Colonic mucosa (tissue), 4 donors: Measurements from ENCODE around the gene NMU. TPM values are rescaled to one million over a fixed set of nuclear protein-coding genes. Genes with fewer than 3 reads are reported as not detected.
"Not testable (repeated sequence)": the region's sequence is repeated elsewhere in the genome, so short reads cannot be mapped to it uniquely, and the experiment has no call there.

Experiments
- DNase-seq: peaks from one replicate; pipeline ENCODE4 v3.0.0-alpha.2; 2020
- H3K27ac ChIP-seq: fragments of 200-600 bp; one replicate; pipeline ENCODE4 v1.8.0; 2021
- H3K27me3 ChIP-seq: fragments of 200-600 bp; one replicate; pipeline ENCODE4 v1.8.0; 2021
- H3K36me3 ChIP-seq: fragments of 200-600 bp; one replicate; pipeline ENCODE4 v1.8.0; 2021
- H3K4me1 ChIP-seq: fragments of 200-600 bp; one replicate; pipeline ENCODE4 v1.8.0; 2021; ENCODE audit warnings: mild to moderate bottlenecking
- H3K4me3 ChIP-seq: fragments of 200-600 bp; one replicate; pipeline ENCODE4 v1.8.0; 2021
- H3K9ac ChIP-seq, 2 donors: one replicate each; pipeline ENCODE4 v1.7.0; 2013; ENCODE audit warnings: control low read depth in 2 of 2, low read depth in 2 of 2, low read length in 2 of 2
- H3K9me3 ChIP-seq: fragments of 200-600 bp; one replicate; pipeline ENCODE4 v1.8.0; 2021
- CTCF ChIP-seq: fragments of 200-600 bp; IDR thresholded peaks from one replicate; pipeline ENCODE4 v1.8.0; 2022; ENCODE audit warnings: antibody characterized with exemption, mild to moderate bottlenecking
- intact Hi-C: fragments of 100-400 bp; cut with DNase I; formaldehyde crosslinking; loops from one replicate; pipeline ENCODE4 v1.14.1; 2022
- total RNA-seq, 2 donors: library from RNA; stranded (reverse); fragmentation: NEBNext Ultra II Directional in 1 of 2; extraction: Animal tissue kit (Norgen Biotek cat#: 25700) in 1 of 2; gene quantifications; one replicate each; pipeline ENCODE4 v1.2.1, GENCODE V29; 2021
- donor health status: healthy.
- donor health status: DM: no; HTN: no; CAD: no.
- donor health status: DM: no; HTN: no; CAD: no.

NMU gene
- total RNA-seq, 2 donors from 2014 or later = 0.66 to 1.9 TPM

GRCh38 chr4:55600640-55601039 is 35.5 kb downstream of the NMU start:
- Histone ChIP-seq H3K9me3 (no peaks in the 10 kb centered on the region), H3K27me3 (no peaks in the 10 kb centered on the region), H3K27ac (no peak overlapping the region), H3K4me3 (no peak overlapping the region), H3K9ac (no peak overlapping the region), H3K36me3 (no peaks in the 10 kb centered on the region), H3K4me1 (no peaks in the 10 kb centered on the region)
- intact Hi-C loops = no loop called here
- TF ChIP-seq CTCF = no peak
- DNase-seq = no peak

- no peak for TF ChIP-seq CTCF
- Histone ChIP-seq H3K4me1 (no peaks in the 10 kb centered on the region), H3K4me3 (no peak overlapping the region), H3K36me3 (no peaks in the 10 kb centered on the region), H3K9ac (no peak overlapping the region), H3K9me3 (no peaks in the 10 kb centered on the region), H3K27ac (no peak overlapping the region), H3K27me3 (no peaks in the 10 kb centered on the region)
- intact Hi-C loops = no loop called here
- DNase-seq = no peak
Measured at GRCh38 chr4:55598641-55599040, 37.5 kb downstream of the NMU start.

- no peak within 1 kb of the TSS for H3K27ac ChIP-seq
- H3K9me3 ChIP-seq = no peaks in the 10 kb centered on the region
- H3K4me1 ChIP-seq = no peaks in the 10 kb centered on the region
- no peak for TF ChIP-seq CTCF
- no peak for DNase-seq
- H3K36me3 ChIP-seq = no peaks in the 10 kb centered on the region
- no peaks in the 10 kb centered on the region for H3K27me3 ChIP-seq
- intact Hi-C loops = no loop called here
- no peak within 1 kb of the TSS for H3K9ac ChIP-seq
- H3K4me3 ChIP-seq = no peak within 1 kb of the TSS
Measured at GRCh38 chr4:55592014-55592413, 44.1 kb downstream of the NMU start, which contains the start of gene PDCL2. Gene PDCL2 (minus strand): TSS chr4:55592245. CDS start chr4:55592109, 136 bp downstream.

- Histone ChIP-seq H3K27me3 (no peaks in the 10 kb centered on the region), H3K4me3 (no peak overlapping the region), H3K36me3 (no peaks in the 10 kb centered on the region), H3K9me3 (no peaks in the 10 kb centered on the region), H3K9ac (no peak overlapping the region), H3K4me1 (no peaks in the 10 kb centered on the region), H3K27ac (no peak overlapping the region)
- DNase-seq = no peak
- intact Hi-C loops = loop anchor here (10.0 kb wide), 1 partner anchor 393 kb away; no protein-coding TSS in a partner anchor
- TF ChIP-seq CTCF = no peak
Measured at GRCh38 chr4:55588160-55588559, 47.9 kb downstream of the NMU start.

- not testable (repeated sequence) for H3K4me1 ChIP-seq, H3K36me3 ChIP-seq, H3K27me3 ChIP-seq, H3K9me3 ChIP-seq, H3K9ac ChIP-seq, H3K4me3 ChIP-seq, DNase-seq, H3K27ac ChIP-seq
- intact Hi-C loops = loop anchor here (10.0 kb wide), 1 partner anchor 388 kb away; no protein-coding TSS in a partner anchor
Measured at GRCh38 chr4:55582773-55583172, 53.3 kb downstream of the NMU start.

- no peak overlapping the region for H3K27ac ChIP-seq
- no peaks in the 10 kb centered on the region for H3K9me3 ChIP-seq
- H3K27me3 ChIP-seq = no peaks in the 10 kb centered on the region
- H3K4me1 ChIP-seq = no peaks in the 10 kb centered on the region
- no peak overlapping the region for H3K4me3 ChIP-seq
- intact Hi-C loops = no loop called here
- TF ChIP-seq CTCF = no peak
- DNase-seq = no peak
- H3K36me3 ChIP-seq = no peaks in the 10 kb centered on the region
- H3K9ac ChIP-seq = no peak overlapping the region
Measured at GRCh38 chr4:55578341-55579010, 57.6 kb downstream of the NMU start.
